Duodenal mucosa (tissue), 2 donors: ENCODE data around the gene ATRN.

ENCODE experiments used
- H3K27ac ChIP-seq: one replicate; pipeline ENCODE4 v1.7.0; 2013; ENCODE audit warnings: low read depth, low read length
- H3K27me3 ChIP-seq, 2 donors: one replicate each; pipeline ENCODE4 v1.7.0; 2013; ENCODE audit warnings: low read length in 2 of 2, control low read depth in 1 of 2; ENCODE audit not compliant: insufficient read depth in 2 of 2, control insufficient read depth in 1 of 2
- H3K36me3 ChIP-seq, 2 donors: one replicate each; pipeline ENCODE4 v1.7.0; 2013; ENCODE audit warnings: low read length in 2 of 2, control low read depth in 1 of 2; ENCODE audit not compliant: insufficient read depth in 2 of 2, control insufficient read depth in 1 of 2
- H3K4me1 ChIP-seq, 2 donors: one replicate each; pipeline ENCODE4 v1.7.0; 2013; ENCODE audit warnings: low read length in 2 of 2, control low read depth in 1 of 2; ENCODE audit not compliant: insufficient read depth in 2 of 2, control insufficient read depth in 1 of 2
- H3K4me3 ChIP-seq, 2 donors: one replicate each; pipeline ENCODE4 v1.7.0; 2013; ENCODE audit warnings: low read length in 2 of 2, low read depth in 1 of 2
- H3K9ac ChIP-seq, 2 donors: one replicate each; pipeline ENCODE4 v1.7.0; 2013; ENCODE audit warnings: low read length in 2 of 2, low read depth in 1 of 2
- H3K9me3 ChIP-seq, 2 donors: one replicate each; pipeline ENCODE4 v1.7.0; 2013; ENCODE audit warnings: low read length in 2 of 2, control low read depth in 1 of 2; ENCODE audit not compliant: control insufficient read depth in 1 of 2

Gene ATRN

GRCh38 chr20:3690413-3690812, 219.6 kb downstream of the ATRN start:
- Histone ChIP-seq H3K4me3 (no peak overlapping the region), H3K4me1 (peaks cover 11 to 15% of the 10 kb centered on the region in 2 donors), H3K36me3 (no peaks in the 10 kb centered on the region), H3K27ac (no peak overlapping the region), H3K9ac (no peak overlapping the region), H3K9me3 (no peaks in the 10 kb centered on the region), H3K27me3 (peaks cover 0 to 3% of the 10 kb centered on the region in 2 donors)

- Histone ChIP-seq H3K9ac (no peak overlapping the region), H3K27ac (no peak overlapping the region), H3K27me3 (no peaks in the 10 kb centered on the region), H3K9me3 (peaks cover 0 to 3% of the 10 kb centered on the region in 2 donors), H3K4me1 (peaks cover 11 to 15% of the 10 kb centered on the region in 2 donors), H3K4me3 (no peak overlapping the region), H3K36me3 (no peaks in the 10 kb centered on the region)
These were observed 220.5 kb downstream of the ATRN start for GRCh38 chr20:3691306-3691705.

- no peak overlapping the region for H3K9ac ChIP-seq
- peaks cover 5 to 9% of the 10 kb centered on the region in 2 donors for H3K4me1 ChIP-seq
- H3K27ac ChIP-seq = no peak overlapping the region
- H3K9me3 ChIP-seq = peaks cover 0 to 5% of the 10 kb centered on the region in 2 donors
- H3K4me3 ChIP-seq = no peak overlapping the region
- H3K27me3 ChIP-seq = no peaks in the 10 kb centered on the region
- no peaks in the 10 kb centered on the region for H3K36me3 ChIP-seq
These were observed 221.1 kb downstream of the ATRN start for GRCh38 chr20:3691897-3692296.

GRCh38 chr20:3692706-3693294, 222.0 kb downstream of the ATRN start:
- Histone ChIP-seq H3K36me3 (no peaks in the 10 kb centered on the region), H3K27me3 (no peaks in the 10 kb centered on the region), H3K9ac (no peak overlapping the region), H3K4me1 (peaks cover 0 to under 1% of the 10 kb centered on the region in 2 donors), H3K4me3 (no peak overlapping the region), H3K27ac (no peak overlapping the region), H3K9me3 (peaks cover 0 to 5% of the 10 kb centered on the region in 2 donors)

GRCh38 chr20:3693376-3693775, 222.6 kb downstream of the ATRN start:
- Histone ChIP-seq H3K36me3 (no peaks in the 10 kb centered on the region), H3K27me3 (no peaks in the 10 kb centered on the region), H3K4me1 (no peaks in the 10 kb centered on the region), H3K9me3 (peaks cover 0 to 5% of the 10 kb centered on the region in 2 donors), H3K4me3 (no peak overlapping the region), H3K27ac (no peak overlapping the region), H3K9ac (no peak overlapping the region)

GRCh38 chr20:3694864-3695263, 224.0 kb downstream of the ATRN start:
- H3K27ac ChIP-seq = no peak overlapping the region
- H3K4me3 ChIP-seq = no peak overlapping the region
- no peaks in the 10 kb centered on the region for H3K27me3 ChIP-seq
- peaks cover 0 to 5% of the 10 kb centered on the region in 2 donors for H3K9me3 ChIP-seq
- no peaks in the 10 kb centered on the region for H3K4me1 ChIP-seq
- no peak overlapping the region for H3K9ac ChIP-seq
- H3K36me3 ChIP-seq = no peaks in the 10 kb centered on the region

GRCh38 chr20:3696200-3696599, 225.4 kb downstream of the ATRN start:
- Histone ChIP-seq H3K27ac (no peak overlapping the region), H3K4me3 (no peak overlapping the region), H3K9ac (no peak overlapping the region), H3K4me1 (no peaks in the 10 kb centered on the region), H3K27me3 (no peaks in the 10 kb centered on the region), H3K36me3 (no peaks in the 10 kb centered on the region), H3K9me3 (peaks cover 0 to 5% of the 10 kb centered on the region in 2 donors)

GRCh38 chr20:3696745-3697587, 226.1 kb downstream of the ATRN start:
- H3K4me1 ChIP-seq = no peaks in the 10 kb centered on the region
- no peak overlapping the region for H3K27ac ChIP-seq
- H3K9ac ChIP-seq = no peak overlapping the region
- H3K4me3 ChIP-seq = no peak overlapping the region
- H3K9me3 ChIP-seq = peaks cover 0 to 5% of the 10 kb centered on the region in 2 donors
- no peaks in the 10 kb centered on the region for H3K36me3 ChIP-seq
- H3K27me3 ChIP-seq = no peaks in the 10 kb centered on the region

GRCh38 chr20:3697588-3698305, 226.9 kb downstream of the ATRN start:
- Histone ChIP-seq H3K27ac (no peak overlapping the region), H3K4me3 (no peak overlapping the region), H3K4me1 (no peaks in the 10 kb centered on the region), H3K27me3 (no peaks in the 10 kb centered on the region), H3K9ac (no peak overlapping the region), H3K36me3 (no peaks in the 10 kb centered on the region), H3K9me3 (peaks cover 0 to 5% of the 10 kb centered on the region in 2 donors)

- H3K9ac ChIP-seq = no peak overlapping the region
- no peaks in the 10 kb centered on the region for H3K27me3 ChIP-seq
- no peaks in the 10 kb centered on the region for H3K4me1 ChIP-seq
- H3K9me3 ChIP-seq = peaks cover 0 to 5% of the 10 kb centered on the region in 2 donors
- no peak overlapping the region for H3K4me3 ChIP-seq
- H3K36me3 ChIP-seq = no peaks in the 10 kb centered on the region
- no peak overlapping the region for H3K27ac ChIP-seq
These were observed 227.8 kb downstream of the ATRN start for GRCh38 chr20:3698591-3699001.
